GM06990 (cell line): ENCODE data around the gene TRIM44.

Experiments
- DNase-seq: peaks from one replicate; pipeline ENCODE4 v3.0.0-alpha.2; 2011; ENCODE audit not compliant: insufficient read length; ENCODE audit errors: extremely low read depth
- H3K27me3 ChIP-seq: replicated peaks from 2 replicates; pipeline ENCODE4 v1.6.0; 2011; ENCODE audit warnings: low read length; ENCODE audit not compliant: control insufficient read depth, insufficient read depth
- H3K36me3 ChIP-seq: 2 replicates; pipeline ENCODE4 v1.5.1; 2011; ENCODE audit warnings: low read length; ENCODE audit not compliant: control insufficient read depth, insufficient read depth
- H3K4me3 ChIP-seq: replicated peaks from 2 replicates; pipeline ENCODE4 v1.5.1; 2011; ENCODE audit warnings: low read depth, mild to moderate bottlenecking, control low read depth, low read length
- CTCF ChIP-seq: IDR thresholded peaks from 2 replicates; pipeline ENCODE4 v1.5.1; 2011; ENCODE audit warnings: low read length, control low read depth, mild to moderate bottlenecking, inconsistent platforms; ENCODE audit not compliant: insufficient read depth, poor library complexity, severe bottlenecking

Gene TRIM44

GRCh38 chr11:35841733-35842132 is 179.2 kb downstream of the TRIM44 start:
- no peaks in the 10 kb centered on the region for H3K36me3 ChIP-seq
- no peak for TF ChIP-seq CTCF
- DNase-seq: no peak
- H3K4me3 ChIP-seq: no peak overlapping the region
- H3K27me3 ChIP-seq: no peaks in the 10 kb centered on the region; the same call in 1 of the 2 replicates

GRCh38 chr11:35842958-35843357 is 180.4 kb downstream of the TRIM44 start:
- no peak for DNase-seq
- Histone ChIP-seq H3K36me3 (no peaks in the 10 kb centered on the region), H3K27me3 (no peaks in the 10 kb centered on the region), H3K4me3 (no peak overlapping the region)
- no peak for TF ChIP-seq CTCF

GRCh38 chr11:35844579-35844978 is 182.0 kb downstream of the TRIM44 start:
- DNase-seq: no peak
- Histone ChIP-seq H3K4me3 (no peak overlapping the region), H3K36me3 (no peaks in the 10 kb centered on the region), H3K27me3 (no peaks in the 10 kb centered on the region; the same call in 1 of the 2 replicates)
- no peak for TF ChIP-seq CTCF

- H3K4me3 ChIP-seq: no peak overlapping the region
- no peaks in the 10 kb centered on the region; the same call in 1 of the 2 replicates for H3K27me3 ChIP-seq
- no peaks in the 10 kb centered on the region for H3K36me3 ChIP-seq
- no peak for DNase-seq
- no peak for TF ChIP-seq CTCF
Measured at GRCh38 chr11:35845860-35846259, 183.3 kb downstream of the TRIM44 start.

- TF ChIP-seq CTCF: no peak
- no peak overlapping the region for H3K4me3 ChIP-seq
- H3K27me3 ChIP-seq: no peaks in the 10 kb centered on the region; the same call in 1 of the 2 replicates
- DNase-seq: no peak
- no peaks in the 10 kb centered on the region for H3K36me3 ChIP-seq
Measured at GRCh38 chr11:35846874-35847273, 184.3 kb downstream of the TRIM44 start.

GRCh38 chr11:35847473-35847872 is 184.9 kb downstream of the TRIM44 start:
- H3K4me3 ChIP-seq: no peak overlapping the region
- no peak for DNase-seq
- no peaks in the 10 kb centered on the region for H3K36me3 ChIP-seq
- no peak for TF ChIP-seq CTCF
- no peaks in the 10 kb centered on the region; the same call in 1 of the 2 replicates for H3K27me3 ChIP-seq
